Nephron (organoid): Measurements from ENCODE around the gene SIRT4.
A peak's percentile ranks its signal among the peaks of the same experiment; 100 is the strongest.

Experiments
- H3K27ac Mint-ChIP-seq, 3 experiments: 2 replicates each; pipeline ENCODE4 v1.8.0; 2020; ENCODE audit warnings: mixed read lengths in 3 of 3, mild to moderate bottlenecking in 2 of 3, moderate library complexity in 1 of 3
- H3K27me3 Mint-ChIP-seq: 2 replicates; pipeline ENCODE4 v1.8.0; 2021; ENCODE audit warnings: low read depth, mild to moderate bottlenecking, moderate library complexity, mixed read lengths
- H3K36me3 Mint-ChIP-seq: 2 replicates; pipeline ENCODE4 v1.8.0; 2020; ENCODE audit warnings: low read depth, mixed read lengths
- H3K4me1 Mint-ChIP-seq: 2 replicates; pipeline ENCODE4 v1.8.0; 2020; ENCODE audit warnings: mixed read lengths
- H3K4me3 Mint-ChIP-seq, 3 experiments: 2 replicates each; pipeline ENCODE4 v1.8.0; 2020; ENCODE audit warnings: mild to moderate bottlenecking in 3 of 3, mixed read lengths in 3 of 3, moderate library complexity in 2 of 3
- H3K9me3 Mint-ChIP-seq: 2 replicates; pipeline ENCODE4 v1.8.0; 2020; ENCODE audit warnings: mixed read lengths
- CTCF ChIP-seq, 3 experiments: fragments of 200-600 bp; sonication (generic); IDR thresholded peaks; one replicate each; pipeline ENCODE4 v1.5.0; 2021; ENCODE audit warnings: antibody characterized with exemption in 3 of 3; ENCODE audit not compliant: unreplicated experiment in 3 of 3

Gene SIRT4

GRCh38 chr12:120316798-120317223, 14.7 kb downstream of the SIRT4 start:
- TF ChIP-seq CTCF (IDR thresholded peaks at IDR 0.05; ENCODE audit: unreplicated experiment in 3 of 3), result no peak
- Mint-ChIP-seq H3K27ac (peak overlapping the region; percentile 71 to 96 (median 92)), H3K4me3 (peak overlapping the region; percentile 84 to 89 (median 87)), H3K9me3 (no peaks in the 10 kb centered on the region), H3K4me1 (peaks cover 14% of the 10 kb centered on the region), H3K36me3 (no peaks in the 10 kb centered on the region), H3K27me3 (peaks cover 12% of the 10 kb centered on the region)

- Mint-ChIP-seq H3K4me1 (peaks cover 14% of the 10 kb centered on the region), H3K4me3 (peak overlapping the region; percentile 84 to 89 (median 87)), H3K36me3 (no peaks in the 10 kb centered on the region), H3K9me3 (no peaks in the 10 kb centered on the region), H3K27me3 (peaks cover 12% of the 10 kb centered on the region), H3K27ac (peak overlapping the region; percentile 71 to 96 (median 92))
- TF ChIP-seq CTCF (IDR thresholded peaks at IDR 0.05; ENCODE audit: unreplicated experiment in 3 of 3), result peak; percentile 63 to 68 (median 67)
These were observed 15.3 kb downstream of the SIRT4 start for GRCh38 chr12:120317224-120318105.

- Mint-ChIP-seq H3K4me1 (peaks cover 17% of the 10 kb centered on the region), H3K27me3 (peaks cover 21% of the 10 kb centered on the region), H3K9me3 (no peaks in the 10 kb centered on the region), H3K4me3 (no peak overlapping the region), H3K36me3 (no peaks in the 10 kb centered on the region), H3K27ac (peak overlapping the region; percentile 75 to 94 (median 89))
- TF ChIP-seq CTCF (IDR thresholded peaks at IDR 0.05; ENCODE audit: unreplicated experiment in 3 of 3), result no peak
These were observed 19.5 kb downstream of the SIRT4 start for GRCh38 chr12:120321382-120322202.

GRCh38 chr12:120323772-120324171, 21.7 kb downstream of the SIRT4 start:
- no peaks in the 10 kb centered on the region for H3K9me3 Mint-ChIP-seq
- no peak for TF ChIP-seq CTCF (IDR thresholded peaks at IDR 0.05; ENCODE audit: unreplicated experiment in 3 of 3)
- H3K27me3 Mint-ChIP-seq, result peaks cover 25% of the 10 kb centered on the region
- peaks cover 5% of the 10 kb centered on the region for H3K4me1 Mint-ChIP-seq
- H3K4me3 Mint-ChIP-seq, result peak overlapping the region; percentile 3 to 27 (median 12)
- H3K36me3 Mint-ChIP-seq, result no peaks in the 10 kb centered on the region
- no peak overlapping the region for H3K27ac Mint-ChIP-seq

GRCh38 chr12:120324841-120325417, 22.8 kb downstream of the SIRT4 start:
- no peak overlapping the region for H3K27ac Mint-ChIP-seq
- H3K9me3 Mint-ChIP-seq, result no peaks in the 10 kb centered on the region
- H3K27me3 Mint-ChIP-seq, result peaks cover 30% of the 10 kb centered on the region
- H3K4me1 Mint-ChIP-seq, result peaks cover 5% of the 10 kb centered on the region
- H3K36me3 Mint-ChIP-seq, result no peaks in the 10 kb centered on the region
- peak overlapping the region in 2 of 3 experiments; percentile 26 to 93 for H3K4me3 Mint-ChIP-seq
- no peak for TF ChIP-seq CTCF (IDR thresholded peaks at IDR 0.05; ENCODE audit: unreplicated experiment in 3 of 3)
